Liver (tissue), 9 donors: Measurements from ENCODE around the gene SFMBT2. TPM values are rescaled to one million over a fixed set of nuclear protein-coding genes. Genes with fewer than 3 reads are reported as not detected.
"Not testable (repeated sequence)": the region's sequence is repeated elsewhere in the genome, so short reads cannot be mapped to it uniquely, and the experiment has no call there.

Experiments
- DNase-seq: peaks from one replicate; pipeline ENCODE4 v3.0.0-alpha.2; 2017; ENCODE audit warnings: low spot score
- H3K27ac ChIP-seq, 2 donors: one replicate each; pipeline ENCODE4 v1.7.0; 2013; ENCODE audit warnings: inconsistent platforms in 2 of 2, low read length in 2 of 2, control low read depth in 1 of 2, low read depth in 1 of 2, mild to moderate bottlenecking in 1 of 2
- H3K27me3 ChIP-seq, 4 donors: one replicate each; pipeline versions ENCODE4 v1.6.1 to v1.7.0; 2013; ENCODE audit warnings: low read length in 3 of 4, inconsistent platforms in 1 of 4, mild to moderate bottlenecking in 1 of 4, moderate library complexity in 1 of 4; ENCODE audit not compliant: control insufficient read depth in 4 of 4, insufficient read depth in 4 of 4
- H3K36me3 ChIP-seq, 4 donors: one replicate each; pipeline versions ENCODE4 v1.6.1 to v1.7.0; 2013; ENCODE audit warnings: low read length in 3 of 4, mild to moderate bottlenecking in 3 of 4, low read depth in 1 of 4, moderate library complexity in 1 of 4; ENCODE audit not compliant: control insufficient read depth in 4 of 4, insufficient read depth in 3 of 4
- H3K4me1 ChIP-seq, 4 donors: one replicate each; pipeline versions ENCODE4 v1.6.1 to v1.7.0; 2013; ENCODE audit warnings: low read length in 3 of 4, mild to moderate bottlenecking in 3 of 4, moderate library complexity in 1 of 4; ENCODE audit not compliant: control insufficient read depth in 4 of 4, insufficient read depth in 4 of 4
- H3K4me3 ChIP-seq, 3 donors: one replicate each; pipeline versions ENCODE4 v1.6.1 to v1.7.0; 2013; ENCODE audit warnings: low read length in 3 of 3, control low read depth in 1 of 3, low read depth in 1 of 3, mild to moderate bottlenecking in 1 of 3
- H3K9ac ChIP-seq, 2 donors: one replicate each; pipeline ENCODE4 v1.7.0; 2013; ENCODE audit warnings: low read length in 2 of 2, mild to moderate bottlenecking in 2 of 2, moderate library complexity in 2 of 2, control low read depth in 1 of 2, low read depth in 1 of 2
- H3K9me3 ChIP-seq, 4 donors: one replicate each; pipeline versions ENCODE4 v1.6.1 to v1.7.0; 2013; ENCODE audit warnings: low read length in 3 of 4; ENCODE audit not compliant: control insufficient read depth in 4 of 4
- ATF3 ChIP-seq: IDR thresholded peaks from 2 replicates; pipeline ENCODE4 v1.6.1; 2016; ENCODE audit warnings: antibody characterized with exemption
- CTCF ChIP-seq: fragments of 150-350 bp; IDR thresholded peaks from 2 replicates; pipeline ENCODE4 v1.5.1; 2017; ENCODE audit warnings: improper control_type of control experiment, low read depth, low read length; ENCODE audit not compliant: missing input control
- EGR1 ChIP-seq, 2 donors: IDR thresholded peaks; 2 replicates each; pipeline ENCODE4 v1.6.1; 2016 to 2018; ENCODE audit warnings: antibody characterized with exemption in 2 of 2, low read depth in 2 of 2
- FOXA1 ChIP-seq: IDR thresholded peaks from 2 replicates; pipeline ENCODE4 v1.6.1; 2016; ENCODE audit warnings: antibody characterized with exemption
- FOXA2 ChIP-seq: IDR thresholded peaks from 2 replicates; pipeline ENCODE4 v1.6.1; 2016; ENCODE audit warnings: antibody characterized with exemption
- GABPA ChIP-seq, 2 donors: IDR thresholded peaks in 1 of 2; conservative IDR thresholded peaks in 1 of 2; 2 replicates each; pipeline ENCODE4 v1.6.1; 2016; ENCODE audit warnings: antibody characterized with exemption in 2 of 2, mild to moderate bottlenecking in 1 of 2, moderate library complexity in 1 of 2
- HNF4A ChIP-seq, 2 donors: conservative IDR thresholded peaks; 2 replicates each; pipeline ENCODE4 v1.6.1; 2016; ENCODE audit warnings: antibody characterized with exemption in 2 of 2, mild to moderate bottlenecking in 2 of 2
- HNF4G ChIP-seq: IDR thresholded peaks from 2 replicates; pipeline ENCODE4 v1.6.1; 2016; ENCODE audit warnings: antibody characterized with exemption
- JUND ChIP-seq, 2 donors: IDR thresholded peaks; 2 replicates each; pipeline ENCODE4 v1.6.1; 2016; ENCODE audit warnings: antibody characterized with exemption in 2 of 2
- MAX ChIP-seq: IDR thresholded peaks from 2 replicates; pipeline ENCODE4 v1.6.1; 2016; ENCODE audit warnings: antibody characterized with exemption
- NR2F2 ChIP-seq: IDR thresholded peaks from 2 replicates; pipeline ENCODE4 v1.6.1; 2016; ENCODE audit warnings: antibody characterized with exemption
- RAD21 ChIP-seq, 2 donors: IDR thresholded peaks; 2 replicates each; pipeline ENCODE4 v1.6.1; 2016; ENCODE audit warnings: antibody characterized with exemption in 2 of 2, mild to moderate bottlenecking in 2 of 2
- REST ChIP-seq: IDR thresholded peaks from 2 replicates; pipeline ENCODE4 v1.6.1; 2016; ENCODE audit warnings: antibody characterized with exemption, mild to moderate bottlenecking
- RXRA ChIP-seq, 2 donors: IDR thresholded peaks; 2 replicates each; pipeline ENCODE4 v1.6.1; 2017 to 2018; ENCODE audit warnings: antibody characterized with exemption in 2 of 2, mild to moderate bottlenecking in 1 of 2
- SP1 ChIP-seq: IDR thresholded peaks from 2 replicates; pipeline ENCODE4 v1.6.1; 2018; ENCODE audit warnings: antibody characterized with exemption, mild to moderate bottlenecking
- YY1 ChIP-seq: IDR thresholded peaks from 2 replicates; pipeline ENCODE4 v1.6.1; 2016; ENCODE audit warnings: antibody characterized with exemption, mild to moderate bottlenecking
- ZBTB33 ChIP-seq: IDR thresholded peaks from 2 replicates; pipeline ENCODE4 v1.6.1; 2016; ENCODE audit warnings: antibody characterized with exemption
- WGBS: extraction: QIAGEN DNeasy Blood & Tissue Kit; methylation state at CpG from one replicate; pipeline ENCODE4 v1.1.7; 2013; 5-methylcytosine and 5-hydroxymethylcytosine counted together
- polyA plus RNA-seq, 2 donors: library from polyadenylated mRNA; stranded (reverse) in 1 of 2; unstranded in 1 of 2; fragments of 200-250 nt in 1 of 2; fragments of >200 nt in 1 of 2; fragmentation: Nextera tagmentation in 1 of 2; extraction: Ambion mirVana in 1 of 2; gene quantifications; one replicate each; pipeline versions ENCODE4 v1.2.1 to v1.2.3, GENCODE V29; 2013 to 2015
- total RNA-seq, 2 donors: library from RNA; depleted of rRNA; stranded (reverse); fragments of >200 nt; gene quantifications; one replicate each; pipeline ENCODE4 v1.2.3, GENCODE V29; 2014
- donor health status: healthy.
- donor health status: healthy.
- donor health status: healthy.
- donor health status: healthy.
- donor health status: healthy.

Gene SFMBT2
- total and polyA plus RNA-seq, 4 donors, result 0.46 to 2.8 (median 1.5) TPM

GRCh38 chr10:7391748-7392147 is 19.1 kb downstream of the SFMBT2 start:
- Histone ChIP-seq H3K27ac (no peak overlapping the region), H3K4me1 (no peaks in the 10 kb centered on the region), H3K36me3 (no peaks in the 10 kb centered on the region), H3K27me3 (peaks cover 0 to 4% (median 1%) of the 10 kb centered on the region in 4 donors), H3K9ac (no peak overlapping the region), H3K9me3 (no peaks in the 10 kb centered on the region), H3K4me3 (no peak overlapping the region)
- no peak for DNase-seq
- TF ChIP-seq RXRA (IDR thresholded peaks at IDR 0.05) (no peak), SP1 (no peak), YY1 (no peak), RAD21 (IDR thresholded peaks at IDR 0.05) (no peak), ATF3 (no peak)
- 88% methylated on average over 6 of the region's 6 CpGs for WGBS

GRCh38 chr10:7390689-7391110 is 20.1 kb downstream of the SFMBT2 start:
- H3K9ac ChIP-seq, H3K27ac ChIP-seq, H3K4me3 ChIP-seq, H3K9me3 ChIP-seq, H3K36me3 ChIP-seq, H3K4me1 ChIP-seq, DNase-seq, H3K27me3 ChIP-seq: not testable (repeated sequence)
- WGBS, result 92% methylated on average over 6 of the region's 6 CpGs

- no peak overlapping the region for H3K27ac ChIP-seq
- TF ChIP-seq REST (no peak), HNF4G (no peak), HNF4A (conservative IDR thresholded peaks at IDR 0.05) (no peak), SP1 (no peak), FOXA1 (no peak), MAX (no peak), NR2F2 (no peak), RAD21 (IDR thresholded peaks at IDR 0.05) (no peak), CTCF (no peak), YY1 (no peak), EGR1 (IDR thresholded peaks at IDR 0.05; ENCODE audit: low read depth in 2 of 2) (no peak), ATF3 (no peak), RXRA (IDR thresholded peaks at IDR 0.05) (no peak), GABPA (IDR thresholded peaks at IDR 0.05 in 1 of 2, conservative IDR thresholded peaks at IDR 0.05 in 1 of 2) (no peak), FOXA2 (no peak), JUND (IDR thresholded peaks at IDR 0.05) (no peak), ZBTB33 (no peak)
- H3K36me3 ChIP-seq, result no peaks in the 10 kb centered on the region
- peaks cover 0 to 4% (median 1%) of the 10 kb centered on the region in 4 donors for H3K27me3 ChIP-seq
- H3K4me1 ChIP-seq, result no peaks in the 10 kb centered on the region
- H3K9ac ChIP-seq, result no peak overlapping the region
- H3K4me3 ChIP-seq, result no peak overlapping the region
- H3K9me3 ChIP-seq, result no peaks in the 10 kb centered on the region
- no peak for DNase-seq
- WGBS, result 80% methylated on average over 3 of the region's 3 CpGs
Observed at GRCh38 chr10:7389844-7390243, 21.0 kb downstream of the SFMBT2 start.
